H9 (cell line): Measurements from ENCODE around the gene KLF15. TPM values are rescaled to one million over a fixed set of nuclear protein-coding genes. Genes with fewer than 3 reads are reported as not detected.

Experiments used
- DNase-seq: peaks from one replicate; pipeline ENCODE4 v3.0.0-alpha.2; 2017
- H2AFZ ChIP-seq: one replicate; pipeline ENCODE4 v1.6.1; 2013; ENCODE audit warnings: mild to moderate bottlenecking, low read length, control low read depth, moderate library complexity
- H2AK5ac ChIP-seq: 2 replicates; pipeline ENCODE4 v1.6.1; 2013; ENCODE audit warnings: low read length, control low read depth, mixed read lengths; ENCODE audit not compliant: insufficient read length
- H2BK120ac ChIP-seq: one replicate; pipeline ENCODE4 v1.6.1; 2013; ENCODE audit warnings: low read depth, mild to moderate bottlenecking, low read length, control low read depth, inconsistent platforms; ENCODE audit not compliant: poor library complexity, severe bottlenecking
- H2BK12ac ChIP-seq: 2 replicates; pipeline ENCODE4 v1.6.1; 2013; ENCODE audit warnings: low read length, control low read depth, mixed read lengths, low read depth; ENCODE audit not compliant: insufficient read length
- H2BK15ac ChIP-seq: 2 replicates; pipeline ENCODE4 v1.6.1; 2013; ENCODE audit warnings: low read depth, low read length, control low read depth
- H2BK20ac ChIP-seq: one replicate; pipeline ENCODE4 v1.6.1; 2013; ENCODE audit warnings: low read depth, mild to moderate bottlenecking, low read length, control low read depth, inconsistent platforms; ENCODE audit not compliant: poor library complexity, severe bottlenecking
- H2BK5ac ChIP-seq: 2 replicates; pipeline ENCODE4 v1.6.1; 2013; ENCODE audit warnings: low read length, control low read depth, mixed read lengths; ENCODE audit not compliant: insufficient read length
- H3K14ac ChIP-seq: 2 replicates; pipeline ENCODE4 v1.6.1; 2013; ENCODE audit warnings: low read length, control low read depth; ENCODE audit not compliant: insufficient read depth
- H3K18ac ChIP-seq: 2 replicates; pipeline ENCODE4 v1.6.1; 2013; ENCODE audit warnings: low read depth, mild to moderate bottlenecking, mixed read lengths, low read length, control low read depth; ENCODE audit not compliant: insufficient read length
- H3K23ac ChIP-seq: 2 replicates; pipeline ENCODE4 v1.6.1; 2013; ENCODE audit warnings: low read length, control low read depth, mixed read lengths, low read depth; ENCODE audit not compliant: insufficient read length
- H3K23me2 ChIP-seq: 2 replicates; pipeline ENCODE4 v1.6.1; 2013; ENCODE audit warnings: low read depth, mild to moderate bottlenecking, mixed read lengths, low read length, control low read depth; ENCODE audit not compliant: insufficient read length, poor library complexity, severe bottlenecking
- H3K27ac ChIP-seq: 2 replicates; pipeline ENCODE4 v1.5.1; 2013; ENCODE audit warnings: low read length, control low read depth, mixed read lengths, low read depth; ENCODE audit not compliant: insufficient read length
- H3K27me3 ChIP-seq: 2 replicates; pipeline ENCODE4 v1.6.1; 2013; ENCODE audit warnings: low read length, control low read depth, inconsistent platforms; ENCODE audit not compliant: insufficient read depth
- H3K4ac ChIP-seq: 2 replicates; pipeline ENCODE4 v1.6.1; 2013; ENCODE audit warnings: low read depth, mild to moderate bottlenecking, control low read depth, inconsistent platforms, low read length, moderate library complexity
- H3K4me1 ChIP-seq: 2 replicates; pipeline ENCODE4 v1.6.1; 2013; ENCODE audit warnings: low read length, control low read depth, inconsistent platforms; ENCODE audit not compliant: insufficient read depth
- H3K4me2 ChIP-seq: 2 replicates; pipeline ENCODE4 v1.6.1; 2013; ENCODE audit warnings: low read length, control low read depth, mixed read lengths; ENCODE audit not compliant: insufficient read length, insufficient read depth
- H3K56ac ChIP-seq: 2 replicates; pipeline ENCODE4 v1.6.1; 2013; ENCODE audit warnings: low read depth, mild to moderate bottlenecking, mixed read lengths, low read length, control low read depth; ENCODE audit not compliant: insufficient read length
- H3K79me1 ChIP-seq: 2 replicates; pipeline ENCODE4 v1.6.1; 2013; ENCODE audit warnings: low read depth, mild to moderate bottlenecking, moderate library complexity, low read length, control low read depth, inconsistent platforms; ENCODE audit not compliant: insufficient read depth, poor library complexity, severe bottlenecking
- H3K79me2 ChIP-seq: 2 replicates; pipeline ENCODE4 v1.6.1; 2013; ENCODE audit warnings: low read length, control low read depth, inconsistent platforms; ENCODE audit not compliant: insufficient read depth
- H3K9ac ChIP-seq: 2 replicates; pipeline ENCODE4 v1.6.1; 2013; ENCODE audit warnings: low read length, control low read depth, mixed read lengths; ENCODE audit not compliant: insufficient read length; ENCODE audit errors: extremely low read depth
- H3K9me3 ChIP-seq: one replicate; pipeline ENCODE4 v1.6.1; 2013; ENCODE audit warnings: low read depth, low read length, inconsistent platforms; ENCODE audit not compliant: control insufficient read depth
- H3T11ph ChIP-seq: one replicate; pipeline ENCODE4 v1.6.1; 2013; ENCODE audit warnings: mild to moderate bottlenecking, low read length, control low read depth, inconsistent platforms
- H4K20me1 ChIP-seq: one replicate; pipeline ENCODE4 v1.6.1; 2013; ENCODE audit not compliant: control insufficient read depth, insufficient read length, insufficient read depth
- H4K5ac ChIP-seq: 2 replicates; pipeline ENCODE4 v1.6.1; 2013; ENCODE audit warnings: low read depth, mild to moderate bottlenecking, mixed read lengths, low read length, control low read depth; ENCODE audit not compliant: insufficient read length
- H4K8ac ChIP-seq: replicated peaks from 2 replicates; pipeline ENCODE4 v1.6.1; 2013; ENCODE audit warnings: low read length, control low read depth, mixed read lengths, low read depth; ENCODE audit not compliant: insufficient read length
- H4K91ac ChIP-seq: 2 replicates; pipeline ENCODE4 v1.6.1; 2013; ENCODE audit warnings: low read depth, mild to moderate bottlenecking, moderate library complexity, mixed read lengths, low read length, control low read depth; ENCODE audit not compliant: insufficient read length
- H3K27ac Mint-ChIP-seq, 3 experiments: 2 replicates in 2 of 3; 3 replicates in 1 of 3; pipeline ENCODE4 v1.8.0; 2020 to 2021; ENCODE audit warnings: mixed read lengths in 3 of 3, mild to moderate bottlenecking in 1 of 3, moderate library complexity in 1 of 3
- H3K27me3 Mint-ChIP-seq: 2 replicates; pipeline ENCODE4 v1.8.0; 2021; ENCODE audit warnings: low read depth, mild to moderate bottlenecking, moderate library complexity, mixed read lengths
- H3K36me3 Mint-ChIP-seq, 3 experiments: 2 replicates in 2 of 3; 3 replicates in 1 of 3; pipeline ENCODE4 v1.8.0; 2020 to 2021; ENCODE audit warnings: low read depth in 3 of 3, mixed read lengths in 3 of 3; ENCODE audit not compliant: insufficient read depth in 1 of 3
- H3K4me1 Mint-ChIP-seq, 2 experiments: 2 replicates each; pipeline ENCODE4 v1.8.0; 2020; ENCODE audit warnings: mixed read lengths in 2 of 2
- H3K4me3 Mint-ChIP-seq, 2 experiments: 2 replicates in 1 of 2; 3 replicates in 1 of 2; pipeline ENCODE4 v1.8.0; 2020 to 2021; ENCODE audit warnings: mild to moderate bottlenecking in 2 of 2, mixed read lengths in 2 of 2, moderate library complexity in 1 of 2
- H3K9me3 Mint-ChIP-seq, 2 experiments: 2 replicates in 1 of 2; 3 replicates in 1 of 2; pipeline ENCODE4 v1.8.0; 2020; ENCODE audit warnings: mild to moderate bottlenecking in 2 of 2, mixed read lengths in 2 of 2, moderate library complexity in 1 of 2
- CTCF ChIP-seq: fragments of 200-600 bp; sonication (generic); conservative IDR thresholded peaks from 3 replicates; pipeline ENCODE4 v1.8.0; 2021; ENCODE audit warnings: antibody characterized with exemption, mild to moderate bottlenecking
- WGBS: extraction: QIAGEN DNeasy Blood & Tissue Kit; methylation state at CpG from one replicate; pipeline ENCODE4 v1.1.7; 2013; ENCODE audit warnings: missing lambda C conversion rate, low lambda C conversion rate, mixed read lengths; ENCODE audit not compliant: insufficient read length; ENCODE audit errors: extremely low coverage; 5-methylcytosine and 5-hydroxymethylcytosine counted together
- total RNA-seq: library from RNA; stranded (reverse); gene quantifications from 2 replicates; pipeline ENCODE4 v1.2.1, GENCODE V29; 2021

KLF15 gene
- total RNA-seq, 1 experiment from 2014 or later, result 10.8 TPM

DNA sequence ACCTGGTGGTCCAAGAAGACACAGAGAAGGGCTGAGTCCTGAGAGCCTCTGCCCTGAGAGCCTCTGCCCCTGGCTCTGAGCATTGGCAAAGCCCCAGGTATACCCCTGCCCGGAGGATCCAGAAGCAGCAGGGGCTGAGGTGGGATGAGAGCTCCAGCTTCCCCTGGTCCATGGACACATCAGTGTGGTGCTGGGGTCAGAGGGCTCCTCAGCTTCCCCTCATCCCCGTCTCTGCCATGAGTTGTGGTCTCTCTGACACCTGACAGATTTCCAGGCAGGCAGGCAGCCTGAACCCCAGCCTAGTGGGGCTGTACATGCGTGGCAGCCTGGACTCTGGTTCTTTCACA lies 3.5 kb upstream of the KLF15 start:
- Mint-ChIP-seq H3K4me1 (peaks cover 43 to 48% of the 10 kb centered on the region in 2 experiments), H3K27me3 (peaks cover 36% of the 10 kb centered on the region), H3K36me3 (no peaks in the 10 kb centered on the region), H3K9me3 (no peaks in the 10 kb centered on the region), H3K27ac (no peak overlapping the region), H3K4me3 (no peak overlapping the region)
- no peak overlapping the region for H3K4ac ChIP-seq
- no peak for DNase-seq
- no peak overlapping the region for H2BK5ac ChIP-seq
- no peak overlapping the region for H4K91ac ChIP-seq
- no peaks in the 10 kb centered on the region for H3K79me1 ChIP-seq
- no peak overlapping the region for H2BK20ac ChIP-seq
- H2BK12ac ChIP-seq, result no peak overlapping the region
- H3K27ac ChIP-seq, result no peak overlapping the region
- H3K18ac ChIP-seq, result no peak overlapping the region
- peaks cover 10% of the 10 kb centered on the region for H3K23me2 ChIP-seq
- no peak overlapping the region for H3K56ac ChIP-seq
- no peak for TF ChIP-seq CTCF
- no peak overlapping the region for H2BK15ac ChIP-seq
- H2BK120ac ChIP-seq, result no peak overlapping the region
- H3K4me1 ChIP-seq, result peaks cover 4% of the 10 kb centered on the region; the same call in 1 of the 2 replicates
- no peak overlapping the region for H4K8ac ChIP-seq
- no peak overlapping the region for H3K14ac ChIP-seq
- no peak overlapping the region for H2AK5ac ChIP-seq
- no peak overlapping the region for H3K9ac ChIP-seq
- no peaks in the 10 kb centered on the region for H3K9me3 ChIP-seq
- H3K23ac ChIP-seq, result no peak overlapping the region
- no peak overlapping the region for H3T11ph ChIP-seq
- WGBS, result no CpG with 5 or more reads among the region's 3 CpGs
- no peaks in the 10 kb centered on the region; the same call in 1 of the 2 replicates for H3K27me3 ChIP-seq
- H3K79me2 ChIP-seq, result no peaks in the 10 kb centered on the region
- no peak overlapping the region for H4K5ac ChIP-seq
- H4K20me1 ChIP-seq, result no peaks in the 10 kb centered on the region
- no peak overlapping the region for H2AFZ ChIP-seq
- no peak overlapping the region for H3K4me2 ChIP-seq
